DMS 273 (cell line): Measurements from ENCODE around the gene FCER1G.
A peak's percentile ranks its signal among the peaks of the same experiment; 100 is the strongest.

ENCODE experiments used
- DNase-seq: peaks from one replicate; lab custom pipeline; 2025; ENCODE audit not compliant: unreplicated experiment; lab: John Stamatoyannopoulos, UW

The FCER1G gene

GRCh38 chr1:161215076-161215475, at the start of gene FCER1G:
TSS of gene FCER1G (plus strand) at chr1:161215295. CDS start at chr1:161215322, 27 bp downstream.
- DNase-seq, result no peak

- peak; percentile 99 for DNase-seq
Observed at GRCh38 chr1:161165742-161166668, 49.1 kb upstream of the FCER1G start, which contains the start of gene PPOX. TSS of gene PPOX (plus strand) at chr1:161166426. CDS start at chr1:161166848, 422 bp downstream.

- peak; percentile 66 for DNase-seq
Observed at GRCh38 chr1:161166669-161167548, 48.2 kb upstream of the FCER1G start.

DNA sequence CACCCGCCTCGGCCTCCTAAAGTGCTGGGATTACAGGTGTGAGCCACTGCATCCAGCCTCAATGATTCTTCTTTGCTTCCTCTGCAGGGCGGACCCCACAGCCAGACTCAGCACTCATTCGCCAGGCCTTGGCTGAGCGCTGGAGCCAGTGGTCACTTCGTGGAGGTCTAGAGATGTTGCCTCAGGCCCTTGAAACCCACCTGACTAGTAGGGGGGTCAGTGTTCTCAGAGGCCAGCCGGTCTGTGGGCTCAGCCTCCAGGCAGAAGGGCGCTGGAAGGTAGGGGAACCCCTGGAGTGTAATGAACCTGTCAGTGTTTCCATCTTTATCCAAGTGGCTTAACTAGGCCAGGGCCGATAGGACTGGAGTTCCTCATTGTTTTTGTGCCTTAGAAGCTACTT, 46.2 kb upstream of the FCER1G start:
- DNase-seq, result no peak

DNA sequence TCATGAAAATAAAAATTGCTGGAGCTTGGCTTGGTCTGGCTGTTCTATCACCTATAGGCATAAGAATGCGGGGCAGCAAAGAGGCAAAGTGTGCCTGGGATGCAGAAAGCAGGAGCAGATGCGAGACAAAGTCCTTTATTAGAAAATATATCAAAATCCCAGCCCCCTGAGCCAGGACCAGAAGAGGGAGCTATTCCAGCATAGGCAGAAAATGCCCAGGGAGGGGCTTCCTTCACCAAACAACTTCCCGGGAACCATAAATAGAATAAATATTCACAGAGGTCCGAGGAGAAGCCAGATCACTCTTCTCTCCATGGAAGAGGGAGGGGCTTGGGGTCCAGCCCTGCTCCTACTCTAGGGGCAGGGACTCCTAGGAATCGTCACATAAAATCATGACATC, 43.9 kb upstream of the FCER1G start:
- peak; percentile 43 for DNase-seq

DNA sequence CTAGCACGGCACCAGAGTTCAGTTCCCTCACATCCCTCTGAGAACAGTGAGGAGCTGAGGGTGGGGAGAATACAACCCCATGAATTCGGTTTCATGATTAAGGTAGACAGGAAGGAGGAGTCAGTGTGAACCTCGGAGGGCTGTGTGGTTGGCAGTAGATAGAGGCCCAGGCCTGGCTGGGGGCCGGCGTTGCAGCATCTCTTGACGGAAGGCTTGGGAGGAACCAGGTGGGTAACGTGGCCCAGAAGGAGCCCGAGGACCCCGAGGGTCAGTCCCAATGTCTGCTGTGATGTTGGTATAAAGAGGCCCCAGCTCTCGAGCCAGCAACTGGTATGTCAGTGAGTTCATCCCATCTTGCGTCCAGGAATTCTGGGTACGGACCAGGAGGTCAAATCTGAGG, 43.4 kb upstream of the FCER1G start:
- DNase-seq, result no peak

- DNase-seq, result no peak
Observed at GRCh38 chr1:161172349-161172748, 42.7 kb upstream of the FCER1G start.

DNA sequence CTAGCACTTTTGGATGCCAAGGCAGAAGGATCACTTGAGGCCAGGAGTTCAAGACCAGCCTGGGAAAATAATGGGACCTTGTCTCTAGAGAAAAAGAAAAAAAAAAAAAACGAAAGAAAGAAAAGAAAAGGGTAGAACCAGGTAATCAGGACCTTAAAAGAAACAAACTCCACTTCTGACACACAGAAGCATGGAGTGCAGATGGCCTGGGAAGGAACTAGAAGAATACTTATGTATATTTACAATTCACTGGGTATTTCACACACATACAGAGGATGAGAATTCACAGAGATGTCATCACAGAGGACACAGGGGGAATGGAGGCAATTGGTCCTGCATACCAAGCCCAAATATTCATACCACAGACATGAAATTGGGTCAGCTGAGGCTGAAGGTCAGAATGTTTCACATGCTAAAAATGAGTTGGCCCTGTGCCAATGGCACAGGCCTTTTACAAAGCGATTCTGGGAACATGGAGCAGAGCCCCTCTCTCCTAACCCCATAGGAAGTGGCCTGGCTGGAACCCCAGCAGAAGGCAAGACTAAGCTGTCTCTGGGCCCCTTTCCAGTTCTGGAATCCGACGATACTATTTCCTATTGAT, 42.2 kb upstream of the FCER1G start:
- peak; percentile 19 for DNase-seq

- no peak for DNase-seq
Observed at GRCh38 chr1:161173711-161174110, 41.4 kb upstream of the FCER1G start.

GRCh38 chr1:161174911-161175310, 40.2 kb upstream of the FCER1G start:
- DNase-seq, result no peak

DNA sequence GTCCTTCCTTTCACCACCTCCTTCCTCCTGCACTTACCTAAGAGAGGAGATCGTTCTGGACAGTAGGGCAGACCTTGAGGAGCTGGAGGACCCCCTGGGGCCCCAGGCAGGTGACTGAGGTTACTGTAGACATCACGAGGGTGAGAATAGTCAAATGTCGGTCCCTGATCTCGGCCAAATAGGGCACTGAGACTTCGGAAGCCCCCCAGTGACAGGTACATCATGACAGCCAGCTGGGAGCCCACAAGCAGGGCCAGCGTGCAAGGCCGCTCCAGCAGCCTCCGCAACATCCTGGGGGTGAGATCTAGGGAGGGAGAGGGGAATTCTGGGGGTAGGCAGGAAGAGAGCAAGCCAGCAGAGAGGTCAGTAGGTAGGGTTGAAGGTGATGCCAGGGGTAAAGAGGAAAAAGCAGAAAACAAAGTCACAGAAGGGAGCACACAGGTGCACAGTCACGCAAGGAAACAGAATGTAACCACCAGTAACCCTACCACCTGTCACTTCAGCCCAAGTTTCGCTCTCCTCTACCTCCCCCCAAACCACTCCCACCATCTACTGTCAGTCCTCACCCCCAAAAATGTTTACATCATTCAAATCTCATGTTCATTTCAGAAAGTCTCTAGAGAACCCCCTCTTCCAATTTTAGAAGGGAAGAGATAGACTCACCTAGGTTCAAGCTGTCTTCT, 39.2 kb upstream of the FCER1G start:
- DNase-seq, result no peak

- DNase-seq, result peak; percentile 30
Observed at GRCh38 chr1:161176468-161177111, 38.5 kb upstream of the FCER1G start.

GRCh38 chr1:161177112-161177935, 37.8 kb upstream of the FCER1G start, which contains the start of gene B4GALT3:
TSS of gene B4GALT3 (minus strand) at chr1:161177507. CDS start at chr1:161176060, 1,447 bp downstream.
- peak; percentile 92 for DNase-seq

DNA sequence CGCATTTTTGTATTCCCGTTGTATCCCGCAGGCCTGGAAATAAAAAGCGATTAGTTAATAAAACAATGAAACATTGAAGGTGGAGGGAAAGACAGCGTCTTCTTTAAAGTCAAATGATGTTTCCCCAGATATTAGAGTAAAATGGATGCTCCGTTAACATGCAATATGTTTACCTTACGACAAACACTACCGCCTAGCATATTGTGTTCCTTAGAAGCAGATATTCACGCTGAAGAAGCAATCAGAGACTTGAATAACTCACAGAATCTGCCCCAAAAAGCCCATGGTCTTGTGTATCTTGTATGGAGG, 37.2 kb upstream of the FCER1G start:
- no peak for DNase-seq

DNA sequence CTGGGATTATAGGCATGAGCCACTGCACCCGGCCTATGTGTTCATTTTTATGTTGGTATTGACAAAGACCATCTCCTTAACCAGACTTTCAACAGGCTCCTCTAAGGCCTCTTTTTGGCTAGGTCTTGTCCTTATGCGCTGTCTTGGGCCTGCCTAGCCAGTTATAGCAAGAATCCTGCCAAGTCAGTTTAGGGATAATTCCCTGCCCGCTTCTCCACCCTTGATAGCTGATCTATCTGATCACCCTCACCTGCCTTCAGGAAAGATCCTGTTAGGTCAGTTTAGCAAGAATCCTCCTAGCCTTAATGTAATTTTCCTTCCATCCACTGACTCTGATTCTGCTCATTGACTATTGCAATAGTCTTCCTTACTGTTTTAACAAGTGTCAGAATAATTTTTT, 35.4 kb upstream of the FCER1G start:
- DNase-seq, result no peak

GRCh38 chr1:161180639-161181038, 34.5 kb upstream of the FCER1G start:
- DNase-seq, result peak; percentile 76

DNA sequence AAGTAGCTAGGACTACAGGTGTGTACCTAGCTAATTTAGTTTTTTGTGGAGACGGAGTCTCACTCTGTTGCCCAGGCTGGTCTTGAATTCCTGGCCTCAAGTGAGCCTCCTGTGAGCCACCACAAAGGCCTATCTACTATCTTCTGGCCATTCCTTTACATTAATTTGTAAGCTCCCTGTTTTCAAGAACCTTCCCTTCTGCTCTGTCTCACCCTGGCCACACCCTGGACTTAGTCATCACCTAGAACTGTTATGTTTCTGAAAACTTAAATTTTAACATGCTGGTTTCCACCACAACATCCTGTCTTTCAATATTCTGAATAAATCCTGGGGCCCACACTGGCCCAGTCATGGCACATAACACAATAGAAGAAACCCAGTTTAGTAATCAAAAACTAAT, 32.9 kb upstream of the FCER1G start:
- DNase-seq, result no peak

- DNase-seq, result peak; percentile 99
Observed at GRCh38 chr1:161185282-161185682, 29.8 kb upstream of the FCER1G start.

DNA sequence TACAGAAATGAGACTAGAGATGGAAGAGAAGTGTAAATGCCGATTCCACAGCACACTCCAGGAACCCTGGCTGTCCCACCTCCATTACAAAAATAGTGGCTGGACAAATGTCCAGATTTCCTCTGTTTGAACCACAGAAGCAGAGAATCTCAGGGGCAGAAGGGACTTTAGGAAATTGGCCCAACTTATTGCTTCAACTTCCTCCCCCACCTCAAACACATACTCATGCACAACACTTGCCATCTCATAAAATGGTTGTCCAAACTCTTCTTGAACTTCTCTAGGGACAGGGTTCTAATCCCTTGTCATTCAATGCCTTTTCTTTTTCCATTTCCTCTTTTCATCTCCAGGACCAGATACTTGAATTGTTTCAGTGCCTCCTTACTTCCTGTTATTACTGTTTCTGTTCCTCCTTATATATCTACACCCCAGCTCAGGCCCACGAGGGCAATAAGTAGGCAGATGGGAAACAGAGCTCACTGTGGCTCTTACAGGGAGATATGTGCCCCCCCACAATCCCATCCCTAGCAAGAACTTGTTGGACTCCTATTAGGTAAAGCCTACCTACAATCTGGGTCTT, 29.3 kb upstream of the FCER1G start:
- peak; percentile 74 for DNase-seq
